ENCODE data around the gene RACK1.

The RACK1 gene

GRCh38 chr5:181190711-181191525, 52.8 kb downstream of the RACK1 start:
- Histone ChIP-seq H3K9me3 (ENCODE audit: insufficient read depth, low read depth, low read length) (no peaks in the 10 kb centered on the region), H3K9ac (ENCODE audit: low read depth, low read length) (no peak overlapping the region), H3K4me3 (ENCODE audit: low read length) (peak overlapping the region; percentile 91), H3K27me3 (ENCODE audit: insufficient read depth, low read length) (peaks cover 42% of the 10 kb centered on the region), H3K36me3 (ENCODE audit: insufficient read depth, low read length) (no peaks in the 10 kb centered on the region), H3K4me1 (ENCODE audit: insufficient read depth, low read length) (no peaks in the 10 kb centered on the region), H3K27ac (ENCODE audit: low read depth, low read length) (no peak overlapping the region)
- WGBS, result under 1% methylated on average over 66 of the region's 66 CpGs

DNA sequence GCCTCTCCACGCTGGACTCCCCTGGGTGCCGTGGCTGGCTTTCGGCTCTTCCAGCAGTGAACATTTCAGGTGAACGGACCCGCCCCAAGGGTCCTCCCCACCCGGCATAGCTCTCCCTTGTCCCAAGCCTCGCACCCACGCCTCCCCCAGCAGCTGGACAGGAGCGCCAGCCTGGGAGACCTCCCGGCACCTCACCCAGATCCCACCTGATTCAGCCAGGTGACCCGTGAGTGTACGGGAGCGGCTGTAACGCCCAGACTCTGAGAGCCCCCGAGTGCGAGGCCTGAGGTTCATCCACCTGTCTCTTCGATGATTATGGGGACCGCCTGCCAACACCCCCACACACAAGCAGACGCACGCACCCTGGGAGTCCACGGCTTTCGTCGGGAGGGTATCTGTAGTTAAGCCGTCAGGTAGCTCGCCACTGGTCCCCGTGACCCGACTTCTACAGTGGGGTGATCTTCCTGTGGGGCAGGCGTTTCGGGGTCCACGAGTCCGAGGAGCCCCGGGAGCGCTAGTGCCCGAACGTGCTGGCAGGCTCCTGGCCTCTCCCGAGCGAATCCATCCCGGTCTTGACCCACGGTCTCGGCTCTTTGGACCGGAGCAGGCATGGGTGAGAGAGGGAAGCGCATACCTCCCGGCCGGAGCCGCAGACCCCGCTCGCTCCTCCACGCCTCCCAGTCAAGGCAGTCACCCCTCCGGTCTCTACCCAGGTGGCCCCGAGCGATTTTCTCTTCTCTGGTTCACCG, 53.6 kb downstream of the RACK1 start:
- H3K4me1 ChIP-seq (ENCODE audit: insufficient read depth, low read length), result no peaks in the 10 kb centered on the region
- H3K4me3 ChIP-seq (ENCODE audit: low read length), result peak overlapping the region; percentile 91
- WGBS, result 2% methylated on average over 52 of the region's 52 CpGs
- peaks cover 42% of the 10 kb centered on the region for H3K27me3 ChIP-seq (ENCODE audit: insufficient read depth, low read length)
- H3K9me3 ChIP-seq (ENCODE audit: insufficient read depth, low read depth, low read length), result no peaks in the 10 kb centered on the region
- no peak overlapping the region for H3K9ac ChIP-seq (ENCODE audit: low read depth, low read length)
- no peaks in the 10 kb centered on the region for H3K36me3 ChIP-seq (ENCODE audit: insufficient read depth, low read length)
- no peak overlapping the region for H3K27ac ChIP-seq (ENCODE audit: low read depth, low read length)

GRCh38 chr5:181189363-181189961, 54.2 kb downstream of the RACK1 start:
- H3K36me3 ChIP-seq (ENCODE audit: insufficient read depth, low read length), result no peaks in the 10 kb centered on the region
- peak overlapping the region; percentile 4; the same call in 1 of the 2 replicates for H3K9ac ChIP-seq (ENCODE audit: low read depth, low read length)
- WGBS, result 1% methylated on average over 39 of the region's 41 CpGs
- no peaks in the 10 kb centered on the region for H3K4me1 ChIP-seq (ENCODE audit: insufficient read depth, low read length)
- peak overlapping the region; percentile 91 for H3K4me3 ChIP-seq (ENCODE audit: low read length)
- H3K27ac ChIP-seq (ENCODE audit: low read depth, low read length), result no peak overlapping the region
- H3K9me3 ChIP-seq (ENCODE audit: insufficient read depth, low read depth, low read length), result no peaks in the 10 kb centered on the region
- peaks cover 42% of the 10 kb centered on the region for H3K27me3 ChIP-seq (ENCODE audit: insufficient read depth, low read length)

- under 1% methylated on average over 35 of the region's 35 CpGs for WGBS
- Histone ChIP-seq H3K9me3 (ENCODE audit: insufficient read depth, low read depth, low read length) (no peaks in the 10 kb centered on the region), H3K27ac (ENCODE audit: low read depth, low read length) (peak overlapping the region; percentile 59; the same call in 1 of the 2 replicates), H3K9ac (ENCODE audit: low read depth, low read length) (peak overlapping the region; percentile 66), H3K36me3 (ENCODE audit: insufficient read depth, low read length) (no peaks in the 10 kb centered on the region), H3K27me3 (ENCODE audit: insufficient read depth, low read length) (peaks cover 40% of the 10 kb centered on the region), H3K4me1 (ENCODE audit: insufficient read depth, low read length) (no peaks in the 10 kb centered on the region), H3K4me3 (ENCODE audit: low read length) (peak overlapping the region; percentile 91)
Measured at GRCh38 chr5:181188700-181189362, 54.9 kb downstream of the RACK1 start.

GRCh38 chr5:181187500-181188213, 56.0 kb downstream of the RACK1 start:
- H3K36me3 ChIP-seq (ENCODE audit: insufficient read depth, low read length), result no peaks in the 10 kb centered on the region
- peaks cover 29% of the 10 kb centered on the region for H3K27me3 ChIP-seq (ENCODE audit: insufficient read depth, low read length)
- no peaks in the 10 kb centered on the region for H3K4me1 ChIP-seq (ENCODE audit: insufficient read depth, low read length)
- peak overlapping the region; percentile 91 for H3K4me3 ChIP-seq (ENCODE audit: low read length)
- no peaks in the 10 kb centered on the region for H3K9me3 ChIP-seq (ENCODE audit: insufficient read depth, low read depth, low read length)
- under 1% methylated on average over 37 of the region's 37 CpGs for WGBS
- no peak overlapping the region for H3K27ac ChIP-seq (ENCODE audit: low read depth, low read length)
- H3K9ac ChIP-seq (ENCODE audit: low read depth, low read length), result no peak overlapping the region

- Histone ChIP-seq H3K9me3 (ENCODE audit: insufficient read depth, low read depth, low read length) (no peaks in the 10 kb centered on the region), H3K9ac (ENCODE audit: low read depth, low read length) (no peak overlapping the region), H3K4me1 (ENCODE audit: insufficient read depth, low read length) (no peaks in the 10 kb centered on the region), H3K27ac (ENCODE audit: low read depth, low read length) (no peak overlapping the region), H3K36me3 (ENCODE audit: insufficient read depth, low read length) (no peaks in the 10 kb centered on the region), H3K27me3 (ENCODE audit: insufficient read depth, low read length) (peaks cover 26% of the 10 kb centered on the region), H3K4me3 (ENCODE audit: low read length) (peak overlapping the region; percentile 91)
- WGBS, result 22% methylated on average over 8 of the region's 8 CpGs
Measured at GRCh38 chr5:181186986-181187499, 56.7 kb downstream of the RACK1 start.

Data from HUES64 (cell line).